Fibroblast of the conjunctiva (primary cell): ENCODE data around the gene KLK7.

Source experiments
- DNase-seq: peaks from one replicate; pipeline ENCODE4 v3.0.0-alpha.2; 2010; ENCODE audit warnings: low read depth

Gene KLK7

DNA sequence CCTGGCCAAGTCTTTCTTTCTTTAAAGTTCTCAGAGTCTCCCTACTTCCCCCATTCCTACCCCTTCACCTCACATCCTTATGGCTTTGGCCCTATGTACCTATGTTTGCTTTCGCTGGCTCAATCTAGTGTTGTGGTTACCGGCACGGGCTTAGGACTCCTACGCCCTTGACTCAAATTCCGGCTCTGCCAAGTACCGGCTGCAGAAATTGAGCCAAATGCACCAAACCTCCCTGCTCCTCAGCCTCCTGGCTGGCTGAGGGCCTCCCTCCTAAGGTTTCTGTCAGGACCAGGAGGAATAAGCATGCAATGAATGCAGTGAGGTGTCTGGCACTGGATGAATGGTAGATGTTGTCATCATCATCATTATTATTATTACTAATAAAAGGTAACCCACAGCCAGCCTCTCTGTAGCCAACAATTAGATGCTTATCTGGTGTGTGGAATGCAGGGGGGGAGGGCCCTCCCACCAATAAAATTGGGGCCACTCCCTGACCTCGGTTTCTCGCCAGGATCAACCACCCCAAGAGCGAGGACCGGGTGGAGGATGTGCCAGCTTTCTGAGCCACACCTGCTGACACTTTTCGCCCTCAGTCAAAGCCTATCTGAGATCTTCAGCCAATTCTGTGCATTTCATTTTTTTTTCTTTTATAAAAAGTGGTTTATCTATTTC lies 51.6 kb downstream of the KLK7 start:
- no peak for DNase-seq

GRCh38 chr19:50931023-50931422 lies 52.7 kb downstream of the KLK7 start:
- DNase-seq = no peak

GRCh38 chr19:50928831-50929230 lies 54.9 kb downstream of the KLK7 start:
- no peak for DNase-seq
